Smooth muscle cell (in vitro differentiated cells): ENCODE measurements around the gene OR8K3. TPM values are rescaled to one million over a fixed set of nuclear protein-coding genes. Genes with fewer than 3 reads are reported as not detected.

Experiments
- DNase-seq: peaks from one replicate; lab custom pipeline; 2025; ENCODE audit not compliant: unreplicated experiment; lab: John Stamatoyannopoulos, UW
- H2AFZ ChIP-seq: fragments of 200-600 bp; sonication (generic); 2 replicates; pipeline ENCODE4 v1.6.0; 2016; ENCODE audit warnings: antibody characterized with exemption, low read depth, mild to moderate bottlenecking
- H3F3A ChIP-seq: fragments of 200-600 bp; sonication (generic); 2 replicates; pipeline ENCODE4 v1.6.0; 2017; ENCODE audit warnings: antibody characterized with exemption, low read depth
- H3K27ac ChIP-seq: fragments of 200-600 bp; sonication (generic); 2 replicates; pipeline ENCODE4 v1.5.1; 2016; ENCODE audit warnings: low read depth, mild to moderate bottlenecking
- H3K27me3 ChIP-seq: fragments of 200-600 bp; sonication (generic); 2 replicates; pipeline ENCODE4 v1.6.1; 2016; ENCODE audit warnings: low read depth, mild to moderate bottlenecking
- H3K36me3 ChIP-seq: fragments of 200-600 bp; sonication (generic); 2 replicates; pipeline ENCODE4 v1.5.1; 2016; ENCODE audit warnings: low read depth
- H3K4me1 ChIP-seq: fragments of 200-600 bp; sonication (generic); 2 replicates; pipeline ENCODE4 v1.5.1; 2016; ENCODE audit warnings: low read depth
- H3K4me2 ChIP-seq: fragments of 200-600 bp; sonication (generic); 2 replicates; pipeline ENCODE4 v1.6.0; 2016; ENCODE audit warnings: mild to moderate bottlenecking
- H3K4me3 ChIP-seq: fragments of 200-600 bp; sonication (generic); 2 replicates; pipeline ENCODE4 v1.5.1; 2016; ENCODE audit warnings: mild to moderate bottlenecking
- H3K79me2 ChIP-seq: fragments of 200-600 bp; sonication (generic); 2 replicates; pipeline ENCODE4 v1.6.0; 2016; ENCODE audit warnings: low read depth, mild to moderate bottlenecking
- H3K9ac ChIP-seq: fragments of 200-600 bp; sonication (generic); 2 replicates; pipeline ENCODE4 v1.6.0; 2016; ENCODE audit warnings: low read depth
- H3K9me3 ChIP-seq: fragments of 200-600 bp; sonication (generic); replicated peaks from 2 replicates; pipeline ENCODE4 v1.5.1; 2016; ENCODE audit warnings: low read depth
- H4K20me1 ChIP-seq: fragments of 200-600 bp; sonication (generic); 2 replicates; pipeline ENCODE4 v1.6.0; 2016; ENCODE audit warnings: low read depth
- CTCF ChIP-seq: fragments of 200-600 bp; sonication (generic); IDR thresholded peaks from 2 replicates; pipeline ENCODE4 v1.5.1; 2017; ENCODE audit warnings: borderline replicate concordance, mild to moderate bottlenecking, antibody characterized with exemption; ENCODE audit not compliant: insufficient read depth, poor library complexity, severe bottlenecking
- WGBS: methylation state at CpG from one replicate; pipeline ENCODE4 v1.1.7; 2016; ENCODE audit warnings: low lambda C conversion rate; 5-methylcytosine and 5-hydroxymethylcytosine counted together
- polyA plus RNA-seq: library from polyadenylated mRNA; unstranded; fragments of >200 nt; fragmentation: Nextera tagmentation; extraction: Ambion mirVana; gene quantifications from 2 replicates; pipeline ENCODE4 v1.2.1, GENCODE V29; 2016
- total RNA-seq: library from RNA; depleted of rRNA; stranded (reverse); fragments of >200 nt; gene quantifications from 2 replicates; pipeline ENCODE4 v1.2.3, GENCODE V29; 2014

Gene OR8K3
- total and polyA plus RNA-seq, 2 experiments from 2014 or later: not detected

- Histone ChIP-seq H3K36me3 (no peaks in the 10 kb centered on the region), H3F3A (no peaks in the 10 kb centered on the region), H3K27ac (no peak overlapping the region), H3K27me3 (no peaks in the 10 kb centered on the region), H3K4me1 (no peaks in the 10 kb centered on the region), H3K9me3 (no peaks in the 10 kb centered on the region), H3K79me2 (no peaks in the 10 kb centered on the region), H3K4me3 (no peak overlapping the region), H4K20me1 (no peaks in the 10 kb centered on the region), H3K9ac (no peak overlapping the region), H3K4me2 (no peak overlapping the region), H2AFZ (no peak overlapping the region)
- DNase-seq: no peak
- TF ChIP-seq CTCF: no peak
These were observed 25.3 kb downstream of the OR8K3 start for GRCh38 chr11:56340289-56340688.

- Histone ChIP-seq H3K27me3 (no peaks in the 10 kb centered on the region), H3K27ac (no peak within 1 kb of the TSS), H3K9me3 (no peaks in the 10 kb centered on the region), H3K79me2 (no peaks in the 10 kb centered on the region), H3K4me1 (no peaks in the 10 kb centered on the region), H3F3A (no peaks in the 10 kb centered on the region), H3K9ac (no peak within 1 kb of the TSS), H3K4me3 (no peak within 1 kb of the TSS), H3K36me3 (no peaks in the 10 kb centered on the region), H3K4me2 (no peak within 1 kb of the TSS), H4K20me1 (no peaks in the 10 kb centered on the region), H2AFZ (no peak within 1 kb of the TSS)
- 88% methylated on average over 1 of the region's 1 CpG for WGBS
- TF ChIP-seq CTCF: no peak
- no peak for DNase-seq
These were observed 30.8 kb downstream of the OR8K3 start, which contains the start of gene OR8K1 for GRCh38 chr11:56345739-56346138. TSS of gene OR8K1 (plus strand) at chr11:56346039. CDS start at chr11:56346039, 0 bp downstream.

- Histone ChIP-seq H3K27ac (no peak within 1 kb of the TSS), H3K4me2 (no peak within 1 kb of the TSS), H3K79me2 (no peaks in the 10 kb centered on the region), H4K20me1 (no peaks in the 10 kb centered on the region), H3F3A (no peaks in the 10 kb centered on the region), H3K36me3 (no peaks in the 10 kb centered on the region), H3K9me3 (no peaks in the 10 kb centered on the region), H3K27me3 (no peaks in the 10 kb centered on the region), H3K9ac (no peak within 1 kb of the TSS), H3K4me1 (no peaks in the 10 kb centered on the region), H2AFZ (no peak within 1 kb of the TSS), H3K4me3 (no peak within 1 kb of the TSS)
- no peak for DNase-seq
- WGBS: 95% methylated on average over 2 of the region's 2 CpGs
- TF ChIP-seq CTCF: no peak
These were observed 39.0 kb downstream of the OR8K3 start, which contains the start of gene OR8J1 for GRCh38 chr11:56353991-56354390. TSS of gene OR8J1 (plus strand) at chr11:56354291. CDS start at chr11:56360247, 5,956 bp downstream.

Other genes starting within 250 kb of the OR8K3 start
- not detected in 2 replicates for gene OR8I2, start 221.8 kb upstream of the OR8K3 start, total RNA-seq
- not detected in 2 replicates for gene OR8I2, start 221.8 kb upstream of the OR8K3 start, polyA plus RNA-seq
- not detected in 2 replicates for gene OR8H2, start 211.5 kb upstream of the OR8K3 start, total RNA-seq
- not detected in 2 replicates for gene OR8H2, start 211.5 kb upstream of the OR8K3 start, polyA plus RNA-seq
- not detected in 2 replicates for gene OR8H3, start 192.8 kb upstream of the OR8K3 start, total RNA-seq
- not detected in 2 replicates for gene OR8H3, start 192.8 kb upstream of the OR8K3 start, polyA plus RNA-seq
- gene OR8J3, start 174.9 kb upstream of the OR8K3 start, total RNA-seq: not detected in 2 replicates
- not detected in 2 replicates for gene OR8J3, start 174.9 kb upstream of the OR8K3 start, polyA plus RNA-seq
- gene OR8K5, start 154.8 kb upstream of the OR8K3 start, total RNA-seq: not detected in 2 replicates
- not detected in 2 replicates for gene OR8K5, start 154.8 kb upstream of the OR8K3 start, polyA plus RNA-seq
- gene OR5J2, start 138.5 kb upstream of the OR8K3 start, total RNA-seq: not detected in 2 replicates
- gene OR5J2, start 138.5 kb upstream of the OR8K3 start, polyA plus RNA-seq: not detected in 2 replicates
- gene OR5T2, start 80.9 kb upstream of the OR8K3 start, total RNA-seq: not detected in 2 replicates
- not detected in 2 replicates for gene OR5T2, start 80.9 kb upstream of the OR8K3 start, polyA plus RNA-seq
- not detected in 2 replicates for gene OR5T3, start 62.9 kb upstream of the OR8K3 start, total RNA-seq
- not detected in 2 replicates for gene OR5T3, start 62.9 kb upstream of the OR8K3 start, polyA plus RNA-seq
- gene OR5T1, start 41.0 kb upstream of the OR8K3 start, total RNA-seq: not detected in 2 replicates
- not detected in 2 replicates for gene OR5T1, start 41.0 kb upstream of the OR8K3 start, polyA plus RNA-seq
- gene OR8H1, start 22.9 kb upstream of the OR8K3 start, total RNA-seq: not detected in 2 replicates
- not detected in 2 replicates for gene OR8H1, start 22.9 kb upstream of the OR8K3 start, polyA plus RNA-seq
- not detected in 2 replicates for gene OR8K1, start 30.9 kb downstream of the OR8K3 start, total RNA-seq
- gene OR8K1, start 30.9 kb downstream of the OR8K3 start, polyA plus RNA-seq: not detected in 2 replicates
- gene OR8J1, start 39.1 kb downstream of the OR8K3 start, total RNA-seq: not detected in 2 replicates
- gene OR8J1, start 39.1 kb downstream of the OR8K3 start, polyA plus RNA-seq: not detected in 2 replicates
- not detected in 2 replicates for gene OR8U1, start 60.5 kb downstream of the OR8K3 start, total RNA-seq
- gene OR8U1, start 60.5 kb downstream of the OR8K3 start, polyA plus RNA-seq: not detected in 2 replicates
- not detected in 2 replicates for gene OR5AL1, start 97.6 kb downstream of the OR8K3 start, total RNA-seq
- gene OR5AL1, start 97.6 kb downstream of the OR8K3 start, polyA plus RNA-seq: not detected in 2 replicates
- gene OR5M3, start 158.2 kb downstream of the OR8K3 start, total RNA-seq: not detected in 2 replicates
- gene OR5M3, start 158.2 kb downstream of the OR8K3 start, polyA plus RNA-seq: not detected in 2 replicates
- gene OR5M8, start 176.2 kb downstream of the OR8K3 start, total RNA-seq: not detected in 2 replicates
- gene OR5M8, start 176.2 kb downstream of the OR8K3 start, polyA plus RNA-seq: not detected in 2 replicates
- not detected in 2 replicates for gene OR5M11, start 228.1 kb downstream of the OR8K3 start, total RNA-seq
- gene OR5M11, start 228.1 kb downstream of the OR8K3 start, polyA plus RNA-seq: not detected in 2 replicates